Neural cell (in vitro differentiated cells): ENCODE data around the gene TBX15. TPM values are rescaled to one million over a fixed set of nuclear protein-coding genes. Genes with fewer than 3 reads are reported as not detected.

Source experiments
- H2AFZ ChIP-seq: fragments of 200-600, 300-800 bp; sonication (generic), shearing (Covaris generic); 2 replicates; pipeline ENCODE4 v1.6.0; 2014; ENCODE audit warnings: low read depth, mild to moderate bottlenecking, antibody characterized with exemption, low read length, moderate library complexity
- H3F3A ChIP-seq: fragments of 200-600 bp; shearing (Covaris generic); 2 replicates; pipeline ENCODE4 v1.6.1; 2016; ENCODE audit warnings: mild to moderate bottlenecking, moderate library complexity, mixed read lengths, antibody characterized with exemption, low read length; ENCODE audit not compliant: insufficient read depth, poor library complexity, severe bottlenecking
- H3K27ac ChIP-seq: fragments of 200-600, 300-800 bp; sonication (generic), shearing (Covaris generic); 2 replicates; pipeline ENCODE4 v1.5.1; 2014; ENCODE audit warnings: mild to moderate bottlenecking, low read length, moderate library complexity
- H3K27me3 ChIP-seq: fragments of 300-800, 200-600 bp; sonication (generic), shearing (Covaris generic); 2 replicates; pipeline ENCODE4 v1.6.0; 2014; ENCODE audit warnings: mild to moderate bottlenecking, low read depth, low read length, moderate library complexity; ENCODE audit not compliant: insufficient read depth
- H3K36me3 ChIP-seq: fragments of 300-800, 200-600 bp; sonication (generic), shearing (Covaris generic); 2 replicates; pipeline ENCODE4 v1.5.1; 2014; ENCODE audit warnings: mild to moderate bottlenecking, antibody characterized with exemption, low read length, moderate library complexity; ENCODE audit not compliant: insufficient read depth
- H3K4me2 ChIP-seq: fragments of 300-800, 200-600 bp; sonication (generic), shearing (Covaris generic); 2 replicates; pipeline ENCODE4 v1.6.0; 2014; ENCODE audit warnings: mild to moderate bottlenecking, low read length
- H3K4me3 ChIP-seq: fragments of 300-800, 200-600 bp; sonication (generic), shearing (Covaris generic); 2 replicates; pipeline ENCODE4 v1.5.1; 2014; ENCODE audit warnings: mild to moderate bottlenecking, low read length, moderate library complexity
- H3K79me2 ChIP-seq: fragments of 200-600 bp; shearing (Covaris generic); replicated peaks from 2 replicates; pipeline ENCODE4 v1.6.0; 2014; ENCODE audit warnings: mild to moderate bottlenecking, low read length, moderate library complexity; ENCODE audit not compliant: insufficient read depth
- H3K9ac ChIP-seq: fragments of 300-800, 200-600 bp; sonication (generic), shearing (Covaris generic); 2 replicates; pipeline ENCODE4 v1.6.1; 2016; ENCODE audit warnings: mild to moderate bottlenecking, low read length, mixed read lengths
- H3K9me2 ChIP-seq: fragments of 200-600 bp; shearing (Covaris generic); 2 replicates; pipeline ENCODE4 v1.6.1; 2016; ENCODE audit warnings: mild to moderate bottlenecking, low read length, mixed read lengths; ENCODE audit not compliant: insufficient read depth
- H3K9me3 ChIP-seq: fragments of 200-600, 300-800 bp; sonication (generic), shearing (Covaris generic); 2 replicates; pipeline ENCODE4 v1.6.1; 2016; ENCODE audit warnings: mild to moderate bottlenecking, mixed run types, low read length, moderate library complexity, mixed read lengths
- H4K20me1 ChIP-seq: fragments of 200-600 bp; shearing (Covaris generic); 2 replicates; pipeline ENCODE4 v1.6.1; 2016; ENCODE audit warnings: mild to moderate bottlenecking, mixed run types; ENCODE audit not compliant: insufficient read depth
- CTCF ChIP-seq: fragments of 450-650 bp; IDR thresholded peaks from 2 replicates; pipeline ENCODE4 v1.5.1; 2014; ENCODE audit warnings: antibody characterized with exemption, mild to moderate bottlenecking, moderate library complexity; ENCODE audit not compliant: poor library complexity, severe bottlenecking
- EP300 ChIP-seq: fragments of 450-650 bp; conservative IDR thresholded peaks from 2 replicates; pipeline ENCODE4 v1.6.1; 2014; ENCODE audit warnings: antibody characterized with exemption, mild to moderate bottlenecking, moderate library complexity; ENCODE audit not compliant: poor library complexity, severe bottlenecking
- EZH2 ChIP-seq: fragments of 200-600, 300-800 bp; shearing (Covaris generic), sonication (generic); IDR thresholded peaks from 2 replicates; pipeline ENCODE4 v1.6.1; 2014; ENCODE audit warnings: antibody characterized with exemption, low read length, borderline replicate concordance, mild to moderate bottlenecking; ENCODE audit not compliant: insufficient read depth, poor library complexity, severe bottlenecking
- MXI1 ChIP-seq: fragments of 450-650 bp; conservative IDR thresholded peaks from 2 replicates; pipeline ENCODE4 v1.6.1; 2014; ENCODE audit warnings: antibody characterized with exemption, mild to moderate bottlenecking; ENCODE audit not compliant: poor library complexity, severe bottlenecking
- POLR2AphosphoS5 ChIP-seq: IDR thresholded peaks from 2 replicates; pipeline ENCODE4 v1.6.1; 2012
- RAD21 ChIP-seq: fragments of 450-650 bp; conservative IDR thresholded peaks from 2 replicates; pipeline ENCODE4 v1.6.1; 2014; ENCODE audit warnings: antibody characterized with exemption, mild to moderate bottlenecking, moderate library complexity
- SMC3 ChIP-seq: fragments of 450-650 bp; conservative IDR thresholded peaks from 2 replicates; pipeline ENCODE4 v1.6.1; 2014; ENCODE audit warnings: antibody characterized with exemption, mild to moderate bottlenecking, moderate library complexity; ENCODE audit not compliant: poor library complexity
- TAF1 ChIP-seq: IDR thresholded peaks from 2 replicates; pipeline ENCODE4 v1.6.1; 2012; ENCODE audit warnings: low read depth
- polyA plus RNA-seq: library from polyadenylated mRNA; depleted of rRNA; stranded (reverse); fragments of >200 nt; gene quantifications from 2 replicates; pipeline ENCODE4 v1.2.3, GENCODE V29; 2014
- TF ChIP-seq, protein P1 (sequence below): IDR thresholded peaks from 2 replicates; pipeline ENCODE4 v1.6.1; 2012; ENCODE audit warnings: borderline replicate concordance

The TBX15 gene
- polyA plus RNA-seq, 1 donor from 2014 or later, result 0.10 TPM

- no peak overlapping the region for H3K27ac ChIP-seq
- no peaks in the 10 kb centered on the region for H3K79me2 ChIP-seq
- H3K9me3 ChIP-seq, result no peaks in the 10 kb centered on the region
- no peak overlapping the region for H3K9ac ChIP-seq
- TF ChIP-seq EP300 (no peak), RAD21 (no peak), TAF1 (no peak), EZH2 (peak; percentile 89), SMC3 (no peak), POLR2AphosphoS5 (peak; percentile 70), CTCF (no peak)
- TF ChIP-seq, protein P1, sequence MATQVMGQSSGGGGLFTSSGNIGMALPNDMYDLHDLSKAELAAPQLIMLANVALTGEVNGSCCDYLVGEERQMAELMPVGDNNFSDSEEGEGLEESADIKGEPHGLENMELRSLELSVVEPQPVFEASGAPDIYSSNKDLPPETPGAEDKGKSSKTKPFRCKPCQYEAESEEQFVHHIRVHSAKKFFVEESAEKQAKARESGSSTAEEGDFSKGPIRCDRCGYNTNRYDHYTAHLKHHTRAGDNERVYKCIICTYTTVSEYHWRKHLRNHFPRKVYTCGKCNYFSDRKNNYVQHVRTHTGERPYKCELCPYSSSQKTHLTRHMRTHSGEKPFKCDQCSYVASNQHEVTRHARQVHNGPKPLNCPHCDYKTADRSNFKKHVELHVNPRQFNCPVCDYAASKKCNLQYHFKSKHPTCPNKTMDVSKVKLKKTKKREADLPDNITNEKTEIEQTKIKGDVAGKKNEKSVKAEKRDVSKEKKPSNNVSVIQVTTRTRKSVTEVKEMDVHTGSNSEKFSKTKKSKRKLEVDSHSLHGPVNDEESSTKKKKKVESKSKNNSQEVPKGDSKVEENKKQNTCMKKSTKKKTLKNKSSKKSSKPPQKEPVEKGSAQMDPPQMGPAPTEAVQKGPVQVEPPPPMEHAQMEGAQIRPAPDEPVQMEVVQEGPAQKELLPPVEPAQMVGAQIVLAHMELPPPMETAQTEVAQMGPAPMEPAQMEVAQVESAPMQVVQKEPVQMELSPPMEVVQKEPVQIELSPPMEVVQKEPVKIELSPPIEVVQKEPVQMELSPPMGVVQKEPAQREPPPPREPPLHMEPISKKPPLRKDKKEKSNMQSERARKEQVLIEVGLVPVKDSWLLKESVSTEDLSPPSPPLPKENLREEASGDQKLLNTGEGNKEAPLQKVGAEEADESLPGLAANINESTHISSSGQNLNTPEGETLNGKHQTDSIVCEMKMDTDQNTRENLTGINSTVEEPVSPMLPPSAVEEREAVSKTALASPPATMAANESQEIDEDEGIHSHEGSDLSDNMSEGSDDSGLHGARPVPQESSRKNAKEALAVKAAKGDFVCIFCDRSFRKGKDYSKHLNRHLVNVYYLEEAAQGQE, result no peak
- H2AFZ ChIP-seq, result no peak overlapping the region
- H3K9me2 ChIP-seq, result no peaks in the 10 kb centered on the region
- H3K4me3 ChIP-seq, result peak overlapping the region; percentile 23
- H3K4me2 ChIP-seq, result no peak overlapping the region
- H3F3A ChIP-seq, result no peaks in the 10 kb centered on the region
- peaks cover 99% of the 10 kb centered on the region for H3K27me3 ChIP-seq
- no peaks in the 10 kb centered on the region for H3K36me3 ChIP-seq
- no peaks in the 10 kb centered on the region for H4K20me1 ChIP-seq
Measured at GRCh38 chr1:118992868-118993699, 4.9 kb upstream of the TBX15 start.

DNA sequence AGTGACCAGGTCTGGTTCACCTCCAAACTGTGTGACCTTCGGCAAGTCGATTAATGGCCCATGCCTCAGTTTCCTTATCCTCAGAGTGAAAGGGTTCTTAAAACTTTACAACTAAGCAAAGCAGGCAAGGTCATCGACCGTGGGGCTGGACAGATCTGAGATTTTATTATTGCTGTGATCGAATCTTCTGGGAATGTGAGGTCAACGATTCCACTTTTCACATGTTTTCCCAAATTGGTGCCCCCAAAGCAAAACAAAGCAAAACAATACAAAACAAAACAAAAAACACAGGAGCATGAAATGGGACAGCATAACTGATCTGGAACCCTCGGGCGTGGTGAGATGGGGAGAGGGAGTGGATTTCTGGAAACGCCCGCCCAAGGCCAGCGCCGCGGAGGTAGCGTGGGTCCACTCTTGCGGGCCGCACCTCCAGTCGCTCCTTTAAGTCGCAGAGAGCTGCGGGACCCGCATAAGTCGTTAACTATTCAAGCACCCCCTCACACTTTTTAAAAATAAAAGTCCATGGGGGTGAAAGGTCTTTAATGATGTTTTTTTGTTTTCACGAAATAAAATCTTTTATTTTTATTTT is 4.2 kb upstream of the TBX15 start:
- Histone ChIP-seq H3K27me3 (peaks cover 99% of the 10 kb centered on the region), H3K27ac (no peak overlapping the region), H3F3A (no peaks in the 10 kb centered on the region), H2AFZ (no peak overlapping the region), H3K79me2 (no peaks in the 10 kb centered on the region), H3K9me3 (no peaks in the 10 kb centered on the region), H3K9ac (no peak overlapping the region), H3K4me2 (no peak overlapping the region), H3K36me3 (no peaks in the 10 kb centered on the region), H4K20me1 (no peaks in the 10 kb centered on the region), H3K4me3 (no peak overlapping the region), H3K9me2 (no peaks in the 10 kb centered on the region)
- TF ChIP-seq MXI1 (no peak), TAF1 (no peak), EZH2 (no peak), RAD21 (no peak), POLR2AphosphoS5 (no peak), SMC3 (no peak), CTCF (no peak), EP300 (no peak)
- TF ChIP-seq, protein P1, result no peak
